Endodermal cell (in vitro differentiated cells): Measurements from ENCODE around the gene SLC49A4. TPM values are rescaled to one million over a fixed set of nuclear protein-coding genes. Genes with fewer than 3 reads are reported as not detected.

Experiments used
- DNase-seq: peaks from one replicate; pipeline ENCODE4 v3.0.0-alpha.2; 2017
- H3K27ac ChIP-seq: 2 replicates; pipeline ENCODE4 v1.5.1; 2013; ENCODE audit warnings: mild to moderate bottlenecking, low read depth, low read length, moderate library complexity
- H3K27me3 ChIP-seq: 2 replicates; pipeline ENCODE4 v1.6.1; 2013; ENCODE audit warnings: mild to moderate bottlenecking, low read length, moderate library complexity; ENCODE audit not compliant: insufficient read depth, control insufficient read depth, poor library complexity, severe bottlenecking
- H3K36me3 ChIP-seq: 2 replicates; pipeline ENCODE4 v1.7.0; 2013; ENCODE audit warnings: mild to moderate bottlenecking, low read length, moderate library complexity; ENCODE audit not compliant: control insufficient read depth, insufficient read depth
- H3K4me1 ChIP-seq: one replicate; pipeline ENCODE4 v1.7.0; 2013; ENCODE audit warnings: low read length; ENCODE audit not compliant: control insufficient read depth, insufficient read depth
- H3K4me3 ChIP-seq: 2 replicates; pipeline ENCODE4 v1.5.1; 2013; ENCODE audit warnings: mild to moderate bottlenecking, low read length, moderate library complexity
- H3K9ac ChIP-seq: 2 replicates; pipeline ENCODE4 v1.6.1; 2013; ENCODE audit warnings: mild to moderate bottlenecking, low read length, moderate library complexity; ENCODE audit not compliant: poor library complexity, severe bottlenecking; ENCODE audit errors: extremely low read depth
- H3K9me3 ChIP-seq: 2 replicates; pipeline ENCODE4 v1.6.1; 2013; ENCODE audit warnings: mild to moderate bottlenecking, low read length, moderate library complexity; ENCODE audit not compliant: control insufficient read depth
- H3K27ac Mint-ChIP-seq: 2 replicates; pipeline ENCODE4 v1.8.0; 2020; ENCODE audit warnings: mixed read lengths
- H3K27me3 Mint-ChIP-seq: 2 replicates; pipeline ENCODE4 v1.8.0; 2021; ENCODE audit warnings: mild to moderate bottlenecking, mixed read lengths; ENCODE audit not compliant: insufficient read depth
- H3K36me3 Mint-ChIP-seq: 2 replicates; pipeline ENCODE4 v1.8.0; 2020; ENCODE audit warnings: low read depth, mixed read lengths
- H3K4me1 Mint-ChIP-seq: 2 replicates; pipeline ENCODE4 v1.8.0; 2020; ENCODE audit warnings: mixed read lengths
- H3K4me3 Mint-ChIP-seq: 2 replicates; pipeline ENCODE4 v1.8.0; 2020; ENCODE audit warnings: mild to moderate bottlenecking, moderate library complexity, mixed read lengths
- H3K9me3 Mint-ChIP-seq: 2 replicates; pipeline ENCODE4 v1.8.0; 2020; ENCODE audit warnings: mild to moderate bottlenecking, mixed read lengths
- CTCF ChIP-seq: fragments of 200-600 bp; sonication (generic); conservative IDR thresholded peaks from 2 replicates; pipeline ENCODE4 v1.5.0; 2021; ENCODE audit warnings: antibody characterized with exemption, mild to moderate bottlenecking
- WGBS, 2 experiments: methylation state at CpG; one replicate each; pipeline versions ENCODE4 v1.1.5 to v1.1.7; 2013; ENCODE audit warnings: missing lambda C conversion rate in 2 of 2, mixed read lengths in 1 of 2; ENCODE audit not compliant: insufficient coverage in 1 of 2, insufficient read length in 1 of 2; 5-methylcytosine and 5-hydroxymethylcytosine counted together
- total RNA-seq, 2 donors: library from RNA; stranded (reverse); fragmentation: NEBNext Ultra II Directional in 1 of 2; extraction: Animal tissue kit (Norgen Biotek cat#: 25700) in 1 of 2; gene quantifications; 2 replicates in 1 of 2; 3 replicates in 1 of 2; pipeline ENCODE4 v1.2.1, GENCODE V29; 2021

SLC49A4 gene
- total RNA-seq, 2 donors from 2014 or later, result 12.2 to 14.9 TPM

GRCh38 chr3:122773944-122774509 is 20.8 kb upstream of the SLC49A4 start:
- no peak overlapping the region for H3K27ac ChIP-seq
- no peaks in the 10 kb centered on the region for H3K27me3 ChIP-seq
- no peak overlapping the region for H3K27ac Mint-ChIP-seq
- no peaks in the 10 kb centered on the region for H3K4me1 Mint-ChIP-seq
- no peaks in the 10 kb centered on the region for H3K9me3 Mint-ChIP-seq
- no peaks in the 10 kb centered on the region for H3K27me3 Mint-ChIP-seq
- no peaks in the 10 kb centered on the region for H3K4me1 ChIP-seq
- no peak overlapping the region for H3K9ac ChIP-seq
- no peak overlapping the region for H3K4me3 Mint-ChIP-seq
- no peak overlapping the region for H3K4me3 ChIP-seq
- peaks cover 4% of the 10 kb centered on the region for H3K36me3 ChIP-seq
- H3K9me3 ChIP-seq, result no peaks in the 10 kb centered on the region
- WGBS, 2 experiments, result 96% methylated on average over 3 of the region's 3 CpGs; no CpG with 5 or more reads in 1 of the 2 experiments
- H3K36me3 Mint-ChIP-seq, result peaks cover 6% of the 10 kb centered on the region
- no peak for DNase-seq
- no peak for TF ChIP-seq CTCF

- TF ChIP-seq CTCF, result peak; percentile 43
- no peak for DNase-seq
- H3K27me3 Mint-ChIP-seq, result no peaks in the 10 kb centered on the region
- H3K36me3 Mint-ChIP-seq, result peaks cover 6% of the 10 kb centered on the region
- Histone ChIP-seq H3K27ac (no peak overlapping the region), H3K36me3 (no peaks in the 10 kb centered on the region), H3K9ac (no peak overlapping the region), H3K27me3 (no peaks in the 10 kb centered on the region), H3K9me3 (no peaks in the 10 kb centered on the region), H3K4me1 (no peaks in the 10 kb centered on the region), H3K4me3 (no peak overlapping the region)
- WGBS, 2 experiments, result 90% methylated on average over 3 of the region's 3 CpGs
- H3K9me3 Mint-ChIP-seq, result no peaks in the 10 kb centered on the region
- no peak overlapping the region for H3K4me3 Mint-ChIP-seq
- H3K4me1 Mint-ChIP-seq, result no peaks in the 10 kb centered on the region
- H3K27ac Mint-ChIP-seq, result no peak overlapping the region
Observed at GRCh38 chr3:122774564-122774963, 20.3 kb upstream of the SLC49A4 start.

GRCh38 chr3:122776675-122777468 is 18.0 kb upstream of the SLC49A4 start:
- Histone ChIP-seq H3K27ac (no peak overlapping the region), H3K36me3 (peaks cover 3% of the 10 kb centered on the region), H3K4me3 (no peak overlapping the region), H3K27me3 (no peaks in the 10 kb centered on the region), H3K9me3 (peaks cover 7% of the 10 kb centered on the region), H3K4me1 (no peaks in the 10 kb centered on the region), H3K9ac (no peak overlapping the region)
- Mint-ChIP-seq H3K27me3 (no peaks in the 10 kb centered on the region), H3K27ac (no peak overlapping the region), H3K4me3 (no peak overlapping the region), H3K4me1 (no peaks in the 10 kb centered on the region), H3K9me3 (peaks cover 10% of the 10 kb centered on the region), H3K36me3 (peaks cover 10% of the 10 kb centered on the region)
- WGBS, 2 experiments, result 62% methylated on average over 3 of the region's 5 CpGs; no CpG with 5 or more reads in 1 of the 2 experiments
- no peak for DNase-seq
- no peak for TF ChIP-seq CTCF
